T-helper 2 cell (primary cell): Measurements from ENCODE around the gene CXCL12.

ENCODE experiments used
- DNase-seq, 5 experiments: peaks; one replicate each; pipeline versions ENCODE4 v3.0.0 to v3.0.0-alpha.2; 2012 to 2022

CXCL12 gene

GRCh38 chr10:44399659-44400451 lies 15.0 kb upstream of the CXCL12 start:
- no peak for DNase-seq

DNA sequence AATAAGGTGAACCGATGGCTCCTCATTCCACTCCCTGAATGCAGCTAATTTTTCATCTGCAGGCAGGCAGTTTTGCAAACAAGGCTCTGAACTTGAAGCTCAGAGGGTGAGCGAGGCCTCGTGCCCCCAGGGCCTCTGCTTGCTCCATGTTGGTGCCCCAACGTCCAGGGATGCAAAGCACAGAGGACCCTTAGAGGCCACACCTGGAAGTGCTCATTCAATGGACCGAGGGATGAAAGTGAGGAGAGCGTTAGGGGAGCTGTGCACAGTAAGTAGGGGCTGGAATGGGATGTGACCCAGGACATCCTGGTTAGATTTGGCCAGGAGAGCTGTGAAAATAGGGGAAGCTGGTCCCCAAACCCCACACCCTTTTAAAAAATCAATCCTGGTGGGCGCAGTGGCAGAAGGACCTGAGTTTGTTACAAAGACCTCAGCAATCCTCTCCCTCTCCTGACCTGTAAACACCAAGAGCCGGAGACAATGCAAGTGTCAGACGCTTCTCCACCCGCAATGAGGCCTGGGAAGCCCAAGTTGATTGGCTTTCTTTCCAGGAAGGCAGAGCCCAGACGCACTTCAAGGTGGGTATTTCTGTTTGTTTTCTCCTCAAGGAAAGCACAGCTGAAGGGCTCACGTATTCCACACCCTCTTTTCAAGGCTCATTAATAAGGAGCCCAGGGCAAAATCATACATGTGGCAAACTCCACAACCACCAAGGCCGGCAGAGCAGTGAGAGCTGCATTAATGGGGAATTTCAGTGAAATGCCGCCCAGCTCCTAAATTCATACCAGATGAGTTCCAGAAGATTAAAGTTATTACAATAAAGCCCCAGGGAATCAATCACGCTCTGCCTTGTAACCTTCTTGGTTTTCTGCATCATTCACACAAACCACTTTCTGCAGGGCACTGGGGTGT lies 14.1 kb upstream of the CXCL12 start:
- DNase-seq: no peak

- no peak for DNase-seq
Observed at GRCh38 chr10:44398271-44398670, 13.4 kb upstream of the CXCL12 start.

GRCh38 chr10:44397476-44398225 lies 12.8 kb upstream of the CXCL12 start:
- DNase-seq: no peak

GRCh38 chr10:44396671-44397191 lies 11.8 kb upstream of the CXCL12 start:
- no peak for DNase-seq

DNA sequence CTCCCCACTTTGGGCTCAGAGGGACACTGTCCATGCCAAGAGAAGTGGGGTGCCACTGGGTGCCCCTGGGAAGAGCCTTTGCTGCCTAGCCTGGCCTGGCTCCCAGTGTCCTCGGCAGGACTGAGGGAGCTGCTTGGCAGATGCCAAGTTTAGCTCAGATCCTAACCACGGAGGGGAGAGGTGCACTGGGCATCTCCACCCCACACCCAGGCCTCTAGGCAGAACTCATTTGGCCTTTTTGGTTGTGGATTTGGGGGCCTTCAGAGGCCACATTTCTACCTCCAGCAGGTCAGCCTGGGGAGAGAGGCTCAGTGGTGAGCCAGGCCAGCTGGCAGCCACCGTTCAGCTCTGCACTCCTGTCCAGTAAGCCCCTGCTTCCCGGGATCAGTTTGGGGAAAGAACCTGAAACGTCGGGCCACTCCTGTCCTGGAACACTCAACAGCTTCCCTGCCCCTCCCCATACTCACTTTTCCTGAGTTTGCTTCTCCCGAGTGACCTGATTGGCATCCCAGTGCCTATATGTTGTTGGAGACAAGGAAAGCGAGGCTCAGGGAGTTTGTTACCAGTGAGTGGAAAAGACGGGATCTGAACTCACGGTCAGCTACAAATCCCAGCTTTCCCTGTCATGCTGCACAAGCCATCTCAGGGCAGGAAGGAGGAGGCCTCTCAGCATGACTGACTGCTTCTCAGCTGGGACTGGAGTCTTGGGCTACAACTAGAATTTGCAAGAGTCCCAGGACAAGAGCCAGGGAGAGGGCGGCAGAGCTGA lies 11.2 kb upstream of the CXCL12 start:
- DNase-seq: no peak

DNA sequence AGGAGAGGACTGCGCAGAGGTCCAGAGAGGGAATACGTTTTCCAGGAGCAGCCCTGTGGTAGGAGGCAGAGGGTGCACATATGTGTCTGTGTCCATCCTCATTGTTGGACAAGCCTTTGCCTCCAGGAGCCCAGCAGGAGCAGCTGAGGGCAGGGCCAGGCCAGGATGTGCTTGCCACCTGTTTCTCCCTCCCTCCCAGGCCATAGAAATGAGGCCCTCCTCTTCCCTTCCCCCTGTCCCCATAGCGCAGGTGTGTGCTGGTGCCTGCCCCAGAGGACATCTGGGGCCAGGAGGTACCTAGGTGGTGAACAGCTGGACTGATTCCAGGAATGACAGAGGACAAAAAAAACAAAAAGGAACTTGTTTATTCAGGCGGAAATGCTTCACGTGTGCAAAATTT lies 10.5 kb upstream of the CXCL12 start:
- no peak for DNase-seq

- no peak for DNase-seq
Observed at GRCh38 chr10:44394696-44395381, 9.9 kb upstream of the CXCL12 start.

DNA sequence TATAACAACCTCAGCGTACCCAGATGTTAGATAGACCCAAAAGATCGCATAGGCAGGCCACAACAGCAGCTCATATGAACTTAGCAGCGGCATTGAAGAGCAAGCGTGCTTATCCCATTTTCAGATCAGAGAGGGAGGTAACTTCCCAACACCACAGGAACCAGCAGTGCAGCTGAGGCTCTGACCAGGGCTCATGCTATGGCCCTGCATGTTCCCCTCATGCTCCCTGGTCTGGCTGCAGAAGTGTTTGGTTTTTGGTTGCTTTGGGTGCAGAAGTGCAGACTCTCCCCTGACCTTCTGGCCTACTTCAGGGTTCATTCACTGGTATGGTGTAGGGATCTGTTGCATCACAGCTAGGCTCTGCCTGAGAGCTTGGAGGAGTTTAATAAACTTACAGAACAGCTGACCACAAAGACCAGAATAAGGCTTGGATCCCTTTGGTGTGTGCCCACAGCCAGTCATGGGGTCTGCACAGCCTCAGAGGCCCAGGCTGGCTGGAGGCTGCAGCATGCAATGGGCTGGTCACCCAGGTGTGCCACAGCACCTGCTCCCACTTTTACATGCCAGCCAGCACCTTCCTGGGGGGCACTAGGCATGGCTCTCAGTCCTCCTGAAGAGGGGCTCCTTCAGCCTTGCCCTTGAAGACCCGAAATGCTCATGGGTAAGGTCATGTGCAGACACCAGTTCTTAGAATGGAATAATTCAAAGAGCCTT lies 9.1 kb upstream of the CXCL12 start:
- DNase-seq: no peak

- no peak for DNase-seq
Observed at GRCh38 chr10:44393051-44393630, 8.2 kb upstream of the CXCL12 start.

- DNase-seq: no peak
Observed at GRCh38 chr10:44392420-44392819, 7.5 kb upstream of the CXCL12 start.

DNA sequence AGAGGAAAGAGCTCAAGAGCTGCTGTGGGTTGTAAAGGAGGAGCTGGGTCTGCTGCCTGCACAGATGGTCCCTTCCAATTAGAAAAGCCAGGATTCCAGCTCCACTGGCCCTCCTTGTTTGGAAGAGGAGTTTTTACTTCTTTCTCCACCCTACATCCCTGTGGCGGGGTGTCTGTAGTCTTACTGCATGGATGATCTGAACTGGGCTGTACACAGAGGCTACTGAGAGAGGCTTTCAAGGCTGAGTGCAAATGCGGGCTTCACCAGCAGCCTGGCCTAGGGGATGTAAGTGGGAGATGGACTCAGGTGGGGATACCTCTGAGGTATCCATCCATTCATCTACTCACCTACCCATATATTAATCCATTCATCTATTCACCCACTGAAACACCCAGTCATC lies 7.1 kb upstream of the CXCL12 start:
- no peak for DNase-seq

DNA sequence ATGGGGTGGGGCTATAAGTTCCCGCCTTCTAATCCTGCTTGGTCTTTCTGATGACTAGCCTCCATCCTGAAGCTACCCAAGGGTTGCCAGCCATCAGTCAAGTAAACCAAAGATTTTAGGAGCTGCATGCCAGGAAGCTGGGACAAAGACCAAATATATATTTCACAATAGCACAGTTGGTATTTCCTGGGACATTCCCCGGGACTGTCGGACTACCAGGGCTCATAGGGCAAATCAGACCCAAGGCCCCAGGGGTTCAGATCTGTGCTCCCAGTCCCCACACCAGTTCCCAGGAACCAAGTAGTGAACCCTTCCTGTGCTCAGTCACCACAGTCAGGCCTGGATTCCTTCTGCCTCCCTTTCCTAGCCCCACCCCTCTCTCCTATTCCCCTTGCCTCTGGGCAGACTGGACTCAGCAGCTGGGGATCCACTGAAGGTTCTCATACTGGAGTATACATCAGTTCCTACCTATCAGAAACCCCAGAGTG lies 5.7 kb upstream of the CXCL12 start:
- no peak for DNase-seq

- DNase-seq: no peak
Observed at GRCh38 chr10:44389556-44389955, 4.7 kb upstream of the CXCL12 start.

DNA sequence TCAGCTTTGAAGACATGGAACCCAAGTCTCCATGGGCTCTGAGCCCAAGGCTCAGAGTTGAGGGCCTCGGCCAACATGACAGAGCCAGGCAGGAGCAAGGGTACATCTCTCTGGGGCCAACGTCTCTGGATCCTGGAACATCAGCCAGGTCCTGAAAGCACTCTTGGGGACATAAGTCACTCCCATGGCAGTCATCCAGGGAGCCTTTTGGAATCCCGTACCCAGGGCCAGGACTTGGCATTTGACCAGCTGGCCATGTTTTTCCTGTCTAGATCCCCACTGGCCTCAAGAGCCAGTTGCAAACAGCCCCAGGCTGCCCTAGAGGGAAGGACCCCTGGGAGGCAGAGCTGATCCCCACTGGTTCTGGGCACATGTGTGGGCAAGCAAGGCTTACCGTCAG lies 4.3 kb upstream of the CXCL12 start:
- no peak for DNase-seq

GRCh38 chr10:44388641-44389040 lies 3.7 kb upstream of the CXCL12 start:
- no peak for DNase-seq

GRCh38 chr10:44387853-44388251 lies 3.0 kb upstream of the CXCL12 start:
- no peak for DNase-seq

- peak in 1 of 5 experiments; percentile 16 for DNase-seq
Observed at GRCh38 chr10:44386546-44387052, 1.7 kb upstream of the CXCL12 start.

GRCh38 chr10:44385696-44386441 lies 972 bp upstream of the CXCL12 start:
- DNase-seq: no peak
